ENCODE results near the gene NR4A2.
"Not testable (repeated sequence)": the region's sequence is repeated elsewhere in the genome, so short reads cannot be mapped to it uniquely, and the experiment has no call there.

The NR4A2 gene

DNA sequence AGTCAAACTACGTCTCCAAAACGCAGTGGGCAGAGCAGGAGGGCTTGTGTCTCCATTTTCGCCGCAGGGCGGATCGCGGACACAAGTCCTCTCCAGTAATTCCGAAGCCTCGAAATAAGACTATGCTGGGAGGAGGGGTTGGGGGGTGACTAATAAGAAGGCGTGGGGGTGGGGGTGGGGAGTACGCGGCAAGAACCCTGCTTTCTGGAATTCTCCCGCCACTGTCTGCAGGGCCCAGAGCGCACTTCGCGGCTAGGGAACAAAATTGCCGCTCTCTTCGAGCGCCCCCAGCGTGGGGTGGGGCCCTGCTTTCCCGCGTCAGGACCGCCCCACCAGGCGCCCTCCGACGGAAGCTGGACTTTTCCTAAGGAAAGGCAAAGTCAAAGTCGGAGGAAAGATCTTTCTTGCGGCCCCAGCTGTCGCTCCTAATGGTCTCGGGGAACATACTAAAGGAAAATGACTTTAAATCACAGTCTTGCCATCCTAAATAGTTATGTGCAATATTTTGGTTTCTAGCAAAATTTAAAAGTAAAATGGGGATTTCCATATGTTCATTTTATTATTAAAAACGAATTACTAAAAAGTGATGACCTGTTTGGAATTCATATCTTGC, 11.9 kb downstream of the NR4A2 start:
- no peak for DNase-seq

DNA sequence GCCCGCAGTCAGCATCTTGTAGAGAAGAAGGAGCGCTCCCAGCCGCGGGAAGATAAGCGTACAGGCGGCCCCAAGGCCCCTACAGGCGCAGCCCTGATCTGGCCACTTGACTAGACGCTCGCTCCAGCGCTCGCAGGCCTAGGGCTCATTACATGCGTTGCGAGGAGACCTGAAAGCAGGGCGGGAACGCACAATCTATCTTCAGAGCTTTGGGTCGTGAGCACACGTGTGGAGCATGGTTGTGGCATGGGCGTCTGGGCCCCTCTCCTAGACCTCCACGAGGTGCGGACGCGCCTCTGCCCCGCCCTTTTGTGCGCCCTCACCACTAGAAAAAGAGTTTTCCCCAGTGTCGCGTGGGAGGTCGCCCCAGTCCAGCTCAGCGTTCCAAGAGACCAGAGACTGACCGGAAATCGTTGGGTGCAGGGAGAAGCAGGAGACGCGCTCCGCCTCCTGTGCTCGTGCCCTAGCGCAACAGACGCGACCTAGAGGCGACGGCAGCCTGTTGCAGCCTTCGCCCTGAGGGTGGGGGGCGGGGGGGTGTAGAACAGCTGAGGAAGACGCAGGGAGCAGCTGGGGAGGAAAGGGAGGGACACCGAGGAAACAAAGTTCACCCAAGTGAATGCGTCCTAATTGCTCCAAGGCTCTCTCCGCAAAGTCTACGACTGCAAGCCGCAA, 12.6 kb downstream of the NR4A2 start:
- no peak for DNase-seq

DNA sequence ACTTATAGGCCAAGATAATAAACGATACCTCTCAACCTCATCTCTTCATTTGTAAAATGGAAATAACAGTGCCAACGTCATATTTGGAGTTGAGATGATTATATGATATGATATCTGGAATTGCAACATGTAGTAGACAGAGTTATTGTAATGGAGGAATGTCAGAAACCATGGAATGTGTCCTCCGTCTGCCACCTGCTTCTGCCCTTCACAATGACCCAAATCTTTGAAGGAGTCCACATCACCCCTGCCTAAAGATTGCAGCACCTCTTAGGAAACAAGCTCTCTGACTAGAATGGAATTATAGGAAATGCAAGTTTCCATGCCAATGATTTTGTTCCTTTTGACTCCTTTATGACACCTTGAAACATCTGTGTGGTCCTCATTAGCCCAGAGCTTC, 14.9 kb downstream of the NR4A2 start:
- DNase-seq, result no peak

DNA sequence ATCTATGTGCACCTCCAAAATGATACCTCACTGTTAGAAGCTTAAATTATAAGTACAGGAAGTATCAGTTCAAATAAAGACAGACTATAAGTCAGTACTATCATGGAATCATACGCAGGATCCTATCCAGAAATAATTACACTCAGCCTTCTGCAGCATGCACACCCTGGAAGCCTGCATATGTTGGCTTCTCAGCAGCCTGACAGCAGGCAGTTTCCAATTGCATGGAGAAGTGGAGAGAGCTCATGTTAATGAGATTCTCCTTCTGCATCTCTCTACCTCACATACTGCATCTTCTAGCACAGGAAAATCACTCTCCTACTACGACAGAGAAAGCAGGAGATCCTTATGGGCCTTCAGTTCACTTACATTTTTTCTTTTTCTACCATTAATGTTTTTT, 20.5 kb downstream of the NR4A2 start:
- no peak for DNase-seq

DNA sequence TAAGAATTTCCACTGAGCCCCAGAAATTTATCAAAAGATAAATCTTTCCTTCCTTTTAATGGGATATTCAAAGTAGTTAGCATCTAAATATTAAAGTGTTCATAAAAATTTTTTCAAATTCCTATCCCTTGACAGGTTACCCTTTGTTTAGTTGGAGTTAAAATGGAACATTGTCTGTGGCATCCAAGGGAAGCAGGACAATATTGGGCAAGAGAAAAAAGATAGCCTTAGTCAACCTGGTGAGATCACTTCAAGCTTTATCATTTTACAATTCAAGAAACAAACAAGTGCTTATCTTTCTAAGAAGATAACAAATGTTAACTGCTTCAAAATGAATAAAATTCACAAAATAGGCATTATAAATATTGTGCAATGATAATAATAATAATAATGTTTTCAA, 21.7 kb downstream of the NR4A2 start:
- DNase-seq, result no peak

DNA sequence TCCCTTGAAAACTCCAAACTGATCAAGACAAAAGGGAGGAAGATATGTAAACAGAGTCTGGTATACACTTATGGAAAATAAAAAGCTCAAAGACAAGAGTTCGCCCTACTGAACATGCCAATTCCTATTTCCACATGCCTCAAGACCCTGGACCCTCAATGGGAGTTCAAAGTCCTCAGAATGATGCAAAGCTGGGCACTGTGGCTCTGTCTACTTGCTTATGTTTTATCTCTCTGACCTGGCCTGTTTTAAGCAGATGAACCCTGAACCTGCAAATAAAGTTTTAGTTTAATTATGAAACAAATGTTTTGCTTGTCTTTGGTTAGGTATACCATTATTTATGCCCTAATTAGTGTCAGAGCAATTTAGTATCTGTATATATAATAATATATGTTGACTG, 22.6 kb downstream of the NR4A2 start:
- no peak for DNase-seq

DNA sequence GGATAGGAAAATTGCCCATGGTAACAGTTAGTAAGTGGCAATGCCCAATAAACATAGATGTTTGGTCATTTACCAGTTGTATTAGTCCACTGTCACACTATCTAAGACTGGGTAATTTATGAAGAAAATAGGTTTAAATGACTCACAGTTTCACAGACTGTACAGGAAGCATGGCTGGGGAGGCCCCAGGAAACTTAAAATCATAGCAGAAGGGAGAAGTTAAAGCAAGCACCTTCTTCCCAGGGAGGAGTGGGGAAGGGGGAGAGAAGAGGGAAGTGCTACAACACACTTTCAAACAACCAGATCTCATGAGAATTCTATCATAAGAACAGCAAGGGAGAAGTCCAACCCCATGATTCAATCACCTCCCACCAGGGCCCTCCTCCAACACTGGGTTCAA, 23.4 kb downstream of the NR4A2 start:
- DNase-seq, result no peak

DNA sequence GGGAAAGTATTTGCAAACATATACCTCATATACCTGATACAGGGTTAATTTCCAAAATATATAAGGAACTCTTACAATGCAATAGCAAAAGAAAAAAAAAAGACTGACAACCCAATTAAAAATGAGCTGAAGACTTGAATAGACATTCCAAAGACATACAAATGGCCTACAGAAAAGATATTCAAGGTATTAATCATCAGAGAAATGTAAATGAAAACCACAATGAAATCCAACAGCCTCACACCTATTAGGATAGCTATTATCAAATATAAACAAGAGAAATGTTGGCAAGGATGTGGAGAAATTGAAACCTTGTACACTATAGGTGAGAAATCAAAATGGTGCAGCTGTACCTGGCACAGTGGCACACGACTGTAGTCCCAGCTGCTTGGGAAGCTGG, 25.7 kb downstream of the NR4A2 start:
- no peak for DNase-seq

DNA sequence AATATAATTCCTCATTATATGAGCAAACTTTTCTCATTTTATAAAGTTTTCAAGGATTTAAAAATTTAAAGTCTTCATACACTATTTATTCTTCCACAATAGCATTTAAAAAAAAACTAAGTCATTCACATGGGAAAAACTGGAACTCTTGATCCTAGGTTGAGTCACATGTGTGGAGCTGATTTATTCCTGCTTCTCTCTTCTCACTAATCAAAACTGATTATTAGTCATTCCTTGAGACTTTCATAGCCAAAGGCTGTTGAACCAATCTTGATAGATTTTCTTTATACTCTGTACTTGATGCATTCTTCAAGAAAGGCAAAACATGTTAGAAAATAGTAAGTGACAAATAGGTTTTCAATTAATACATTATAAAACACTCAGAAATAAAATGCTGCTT, 27.4 kb downstream of the NR4A2 start:
- no peak for DNase-seq

DNA sequence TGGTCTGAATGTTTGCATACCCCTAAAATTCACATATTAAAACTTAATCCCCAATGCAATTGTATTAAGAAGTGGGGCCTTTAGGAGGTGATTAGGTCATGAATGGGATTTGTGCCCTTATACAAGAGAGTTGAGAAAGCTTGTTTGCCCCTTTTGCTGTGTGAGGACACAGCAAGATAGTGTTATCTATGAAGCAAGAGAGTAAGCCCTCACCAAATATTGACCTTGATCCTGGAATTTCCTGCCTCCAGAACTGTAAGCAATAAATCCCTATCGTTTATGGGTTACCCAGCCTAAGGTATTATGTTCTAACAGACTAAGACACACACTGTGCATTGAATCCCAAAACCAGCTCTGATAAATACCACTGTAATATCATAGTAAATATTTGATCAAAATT, 32.2 kb downstream of the NR4A2 start:
- no peak for DNase-seq

DNA sequence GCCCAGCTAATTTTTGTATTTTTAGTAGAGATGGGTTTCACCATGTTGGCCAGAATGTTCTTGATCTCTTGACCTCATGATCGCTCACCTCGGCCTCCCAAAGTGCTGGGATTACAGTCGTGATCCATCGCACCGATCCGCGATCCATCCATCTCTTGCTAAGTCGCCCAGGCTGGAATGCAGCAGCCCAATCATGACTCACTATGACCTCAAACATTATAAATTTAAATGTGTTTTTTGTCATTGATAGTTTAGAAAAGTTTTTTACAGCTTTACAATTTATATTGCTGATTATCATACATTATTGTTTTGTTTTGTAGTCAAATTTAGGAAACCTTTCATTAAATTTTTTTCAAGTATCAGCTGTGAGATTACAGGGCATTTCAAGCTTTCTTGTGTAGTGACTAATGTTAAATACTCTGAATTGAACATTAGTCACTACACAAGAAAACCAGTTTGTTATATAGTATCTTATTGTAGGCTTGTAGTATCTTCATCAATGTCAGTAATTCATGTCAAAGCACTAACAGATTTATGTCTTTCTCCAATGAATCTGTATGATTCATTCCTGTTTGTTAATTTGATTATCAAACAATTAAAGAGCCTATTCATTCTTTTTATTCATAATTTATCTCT, 37.5 kb downstream of the NR4A2 start:
- no peak for DNase-seq

DNA sequence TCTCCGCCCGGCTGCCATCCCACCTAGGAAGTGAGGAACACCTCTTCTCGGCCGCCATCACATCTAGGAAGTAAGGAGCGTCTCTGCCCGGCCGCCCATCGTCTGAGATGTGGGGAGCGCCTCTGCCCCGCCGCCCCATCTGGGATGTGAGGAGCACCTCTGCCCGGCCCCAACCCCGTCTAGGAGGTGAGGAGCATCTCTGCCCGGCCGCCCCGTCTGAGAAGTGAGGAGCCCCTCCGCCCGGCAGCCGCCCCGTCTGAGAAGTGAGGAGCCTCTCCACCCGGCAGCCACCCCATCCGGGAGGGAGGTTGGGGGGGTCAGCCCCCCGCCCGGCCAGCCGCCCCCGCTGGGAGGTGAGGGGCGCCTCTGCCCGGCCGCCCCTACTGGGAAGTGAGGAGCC, 39.1 kb downstream of the NR4A2 start:
- not testable (repeated sequence) for DNase-seq

DNA sequence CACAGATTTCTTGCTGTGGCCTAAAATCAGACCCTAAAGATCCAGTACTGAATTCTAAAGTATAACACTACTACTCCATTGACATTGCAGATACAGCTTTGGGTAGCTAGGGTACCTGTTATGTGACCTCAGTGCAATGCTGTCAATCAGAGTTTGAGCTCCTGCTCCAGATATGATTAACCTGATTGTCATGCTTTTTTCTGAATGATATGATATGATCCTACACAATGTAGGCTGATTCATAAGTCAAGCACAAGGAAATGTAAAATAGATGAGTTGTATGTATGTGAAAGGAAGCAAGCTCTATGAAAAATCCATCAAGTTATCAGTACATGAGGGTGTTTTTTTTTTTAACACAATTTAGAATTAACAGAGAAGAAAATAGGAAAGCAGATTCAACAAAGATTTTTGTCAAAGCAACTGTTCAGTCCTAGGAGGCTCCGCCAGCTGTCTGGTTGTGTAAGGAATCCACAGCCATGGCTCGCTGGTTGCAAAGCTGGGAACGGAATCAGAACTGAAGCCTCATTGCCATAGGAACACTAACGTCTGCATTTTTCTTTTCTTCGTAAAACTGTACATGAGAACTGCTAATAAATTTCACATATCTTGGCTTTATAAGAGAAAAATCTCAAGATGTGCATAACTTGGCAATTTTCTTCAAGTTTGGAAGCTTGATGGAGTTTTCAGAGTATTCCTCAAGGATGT, 52.9 kb downstream of the NR4A2 start:
- no peak for DNase-seq
